ENCODE data around the gene DNASE1.
"Not testable (repeated sequence)": the region's sequence is repeated elsewhere in the genome, so short reads cannot be mapped to it uniquely, and the experiment has no call there.

DNASE1 gene, protein sequence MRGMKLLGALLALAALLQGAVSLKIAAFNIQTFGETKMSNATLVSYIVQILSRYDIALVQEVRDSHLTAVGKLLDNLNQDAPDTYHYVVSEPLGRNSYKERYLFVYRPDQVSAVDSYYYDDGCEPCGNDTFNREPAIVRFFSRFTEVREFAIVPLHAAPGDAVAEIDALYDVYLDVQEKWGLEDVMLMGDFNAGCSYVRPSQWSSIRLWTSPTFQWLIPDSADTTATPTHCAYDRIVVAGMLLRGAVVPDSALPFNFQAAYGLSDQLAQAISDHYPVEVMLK

DNA sequence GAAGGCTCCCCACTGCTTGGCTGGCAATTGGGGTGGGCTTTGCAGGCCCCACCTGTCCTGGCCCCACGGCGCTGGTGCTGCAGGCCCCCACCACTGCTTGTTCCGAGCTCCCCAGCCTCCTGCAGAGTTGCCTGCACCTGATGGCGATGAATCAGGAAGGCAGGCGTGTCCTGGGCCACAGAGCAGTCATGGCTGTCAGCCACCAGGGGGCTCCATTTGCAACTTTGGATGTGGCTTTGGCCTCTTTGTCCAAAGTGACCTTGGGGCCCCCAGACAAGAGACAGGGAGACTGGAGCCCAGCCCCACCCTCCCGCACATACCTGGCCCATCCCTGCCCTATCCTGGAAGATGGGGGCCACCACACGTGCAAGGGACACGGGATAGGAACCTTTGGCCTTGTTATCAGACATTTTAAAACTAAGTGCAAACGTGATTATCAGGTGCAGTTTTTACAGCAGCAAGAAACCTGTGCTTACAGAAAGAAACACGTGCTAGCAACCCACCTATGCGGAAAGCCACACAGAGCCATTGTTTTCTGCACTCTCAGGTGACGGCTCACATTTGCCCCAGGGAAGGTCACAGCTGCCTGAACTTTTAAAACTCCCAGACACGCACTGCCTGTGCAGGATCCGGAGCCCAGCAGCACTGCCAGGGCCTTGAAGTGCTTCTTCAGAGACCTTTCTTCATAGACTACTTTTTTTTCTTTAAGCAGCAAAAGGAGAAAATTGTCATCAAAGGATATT, at the start of gene DNASE1:
Gene DNASE1, plus strand, starts transcription at position 443 of the 743 bp plus-strand sequence. CDS start 683 bp downstream, outside the sequence.
- no peak for DNase-seq

- no peak for DNase-seq
Measured at GRCh38 chr16:3606441-3606840, 48.0 kb upstream of the DNASE1 start.

GRCh38 chr16:3607161-3607560, 47.3 kb upstream of the DNASE1 start:
- DNase-seq = no peak

GRCh38 chr16:3607634-3608033, 46.9 kb upstream of the DNASE1 start:
- DNase-seq = no peak

GRCh38 chr16:3608069-3608468, 46.4 kb upstream of the DNASE1 start:
- DNase-seq = no peak

DNA sequence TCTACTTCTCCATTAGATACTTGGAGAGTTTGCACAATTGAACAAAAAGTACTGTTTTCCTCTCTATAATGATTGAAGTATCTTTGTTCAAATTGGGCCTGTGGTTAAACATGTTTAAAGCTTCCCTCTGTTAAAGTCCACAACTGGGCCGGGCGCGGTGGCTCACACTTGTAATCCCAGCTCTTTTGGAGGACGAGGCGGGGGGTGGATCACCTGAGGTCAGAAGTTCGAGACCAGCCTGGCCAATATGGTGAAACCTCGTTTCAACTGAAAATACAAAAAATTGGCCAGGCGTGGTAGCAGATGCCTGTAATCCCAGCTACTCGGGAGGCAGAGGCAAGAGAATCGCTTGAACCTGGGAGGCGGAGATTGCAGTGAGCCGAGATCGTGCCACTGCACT, 45.5 kb upstream of the DNASE1 start:
- not testable (repeated sequence) for DNase-seq

DNA sequence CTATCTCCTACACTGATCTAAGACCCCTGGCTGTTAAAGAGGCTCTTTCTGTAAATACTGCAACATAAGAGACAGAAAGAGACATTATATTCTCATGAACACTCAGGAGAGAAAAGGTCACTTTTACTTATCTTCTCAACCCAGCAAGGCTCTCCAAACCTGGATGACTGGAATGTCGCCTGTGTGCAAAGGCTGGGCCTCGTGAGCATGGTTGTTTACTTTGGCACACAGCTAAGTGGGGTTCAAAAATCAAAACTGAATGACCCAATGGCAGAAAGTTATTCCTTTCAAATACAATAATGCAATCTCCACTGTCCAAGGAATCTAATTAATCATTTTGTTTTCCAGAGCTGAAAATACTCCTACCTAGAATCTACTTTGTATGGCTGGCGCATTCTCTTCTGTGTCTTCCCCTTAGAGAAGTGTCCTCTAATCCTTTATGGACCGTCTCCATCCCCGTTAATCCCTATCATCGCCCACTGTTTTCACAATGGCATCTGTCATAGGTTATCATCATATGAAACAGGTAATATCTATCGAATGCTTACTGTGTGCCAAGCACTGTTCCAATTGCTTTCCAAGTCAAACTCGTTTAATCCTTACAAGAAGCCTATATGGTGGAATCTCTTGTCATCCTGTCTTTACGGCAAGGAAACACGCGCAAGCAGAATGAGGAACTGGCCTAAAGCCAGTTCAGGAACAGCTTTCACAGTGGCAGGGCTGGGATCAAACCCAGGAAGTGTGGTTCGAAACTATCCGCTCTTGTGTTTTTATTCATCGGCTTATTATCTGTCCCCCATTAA, 44.4 kb upstream of the DNASE1 start:
- DNase-seq = no peak

- no peak for DNase-seq
Measured at GRCh38 chr16:3610698-3611145, 43.8 kb upstream of the DNASE1 start.

GRCh38 chr16:3611146-3611975, 43.1 kb upstream of the DNASE1 start, which contains the start of gene SLX4:
Gene SLX4, minus strand, starts transcription at chr16:3611606. Its CDS starts 2,642 bp downstream, at chr16:3608964.
- DNase-seq = no peak

DNA sequence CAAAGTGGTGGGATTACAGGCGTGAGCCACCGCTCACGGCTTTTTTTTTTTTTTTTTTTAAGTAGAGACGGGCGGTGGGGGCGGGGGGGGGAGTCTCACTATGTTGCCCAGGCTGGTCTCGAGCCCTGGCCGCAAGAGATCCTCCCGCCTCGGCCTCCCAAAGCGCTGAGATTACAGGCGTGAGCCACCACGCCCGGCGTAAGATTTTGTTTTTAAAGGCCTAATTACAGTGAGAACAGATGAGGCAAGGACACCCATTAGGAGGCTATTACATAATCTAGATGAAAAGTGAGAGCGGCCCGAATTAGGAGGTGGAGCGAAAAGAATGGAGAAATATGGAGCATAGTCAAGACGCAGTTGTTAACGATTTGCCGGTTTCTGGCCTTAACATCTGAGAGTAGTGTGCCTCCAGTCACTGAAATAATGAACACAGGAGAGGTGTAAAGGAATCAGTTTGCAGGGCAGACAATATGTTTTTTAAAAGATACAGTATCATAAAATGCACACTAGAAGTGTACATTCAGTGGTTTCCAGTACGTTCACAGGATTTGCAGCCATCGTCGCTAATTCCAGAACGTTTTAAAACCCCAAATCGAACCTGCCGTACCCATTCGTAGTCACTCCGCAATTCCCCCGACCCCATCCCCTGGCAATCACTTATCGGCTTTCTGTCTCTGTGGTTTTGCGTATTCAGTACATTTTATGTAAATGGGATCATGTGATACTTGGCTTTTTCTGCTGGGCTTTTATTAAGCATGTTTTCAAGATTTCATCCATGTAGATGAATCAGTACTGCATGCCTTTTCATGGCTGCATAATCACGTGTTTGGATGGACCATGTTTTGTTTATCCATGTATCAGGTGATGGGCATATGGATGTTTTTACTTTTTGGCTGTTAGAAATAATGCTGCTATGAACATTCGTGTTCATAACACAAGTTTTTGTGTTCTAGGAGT, 41.7 kb upstream of the DNASE1 start:
- DNase-seq = no peak

DNA sequence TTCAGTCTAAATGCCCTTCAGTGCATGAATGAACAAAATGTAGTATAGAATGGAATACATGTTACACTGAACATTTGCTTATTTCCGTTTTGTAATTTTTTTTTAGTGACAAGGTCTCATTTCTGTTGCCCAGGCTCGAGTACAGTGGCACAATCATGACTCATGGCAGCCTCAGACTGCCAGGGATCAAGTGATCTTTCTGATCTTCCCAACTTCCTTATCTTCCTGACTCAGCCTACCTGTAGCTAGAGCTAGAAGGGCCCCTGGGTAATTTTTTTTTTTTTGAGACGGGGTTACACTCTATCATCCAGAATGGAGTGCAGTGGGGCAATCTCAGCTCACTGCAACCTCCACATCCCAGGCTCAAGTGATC, 35.7 kb upstream of the DNASE1 start:
- no peak for DNase-seq

DNA sequence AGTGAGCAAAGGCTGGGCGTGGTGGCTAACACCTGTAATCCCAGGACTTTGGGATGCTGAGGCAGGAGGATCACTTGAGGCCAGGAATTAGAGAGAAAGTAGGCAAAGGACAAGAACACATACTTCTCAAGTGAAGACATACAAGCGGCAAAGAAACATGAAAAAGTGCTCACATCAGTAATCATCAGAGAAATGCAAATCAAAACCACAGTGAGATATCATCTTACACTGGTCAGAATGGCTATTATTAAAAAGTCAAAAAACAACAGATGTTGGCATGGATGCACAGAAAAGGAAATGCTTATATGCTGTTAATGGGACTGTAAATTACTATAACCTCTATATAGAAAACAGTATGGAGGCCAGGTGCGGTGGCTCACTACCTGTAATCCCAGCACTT, 30.8 kb upstream of the DNASE1 start:
- DNase-seq = no peak

DNA sequence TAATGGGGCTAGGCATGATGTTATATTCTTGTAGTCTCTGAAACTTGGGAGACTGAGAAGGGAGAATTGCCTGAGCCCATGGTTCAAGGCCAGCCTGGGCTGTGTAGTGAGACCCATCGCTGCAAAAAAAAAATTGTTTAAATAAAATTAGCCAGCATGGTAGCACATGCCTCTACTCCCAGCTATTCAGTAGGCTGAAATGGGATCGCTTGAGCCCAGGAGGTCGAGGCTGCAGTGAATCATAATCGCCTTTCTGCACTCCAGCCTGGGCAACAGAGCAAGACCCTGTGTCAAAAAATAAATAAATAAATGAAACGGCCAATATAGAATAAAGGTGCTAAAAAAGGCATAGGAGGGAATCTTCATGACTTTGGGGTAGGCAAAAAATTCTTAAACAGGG, 29.2 kb upstream of the DNASE1 start:
- no peak for DNase-seq

DNA sequence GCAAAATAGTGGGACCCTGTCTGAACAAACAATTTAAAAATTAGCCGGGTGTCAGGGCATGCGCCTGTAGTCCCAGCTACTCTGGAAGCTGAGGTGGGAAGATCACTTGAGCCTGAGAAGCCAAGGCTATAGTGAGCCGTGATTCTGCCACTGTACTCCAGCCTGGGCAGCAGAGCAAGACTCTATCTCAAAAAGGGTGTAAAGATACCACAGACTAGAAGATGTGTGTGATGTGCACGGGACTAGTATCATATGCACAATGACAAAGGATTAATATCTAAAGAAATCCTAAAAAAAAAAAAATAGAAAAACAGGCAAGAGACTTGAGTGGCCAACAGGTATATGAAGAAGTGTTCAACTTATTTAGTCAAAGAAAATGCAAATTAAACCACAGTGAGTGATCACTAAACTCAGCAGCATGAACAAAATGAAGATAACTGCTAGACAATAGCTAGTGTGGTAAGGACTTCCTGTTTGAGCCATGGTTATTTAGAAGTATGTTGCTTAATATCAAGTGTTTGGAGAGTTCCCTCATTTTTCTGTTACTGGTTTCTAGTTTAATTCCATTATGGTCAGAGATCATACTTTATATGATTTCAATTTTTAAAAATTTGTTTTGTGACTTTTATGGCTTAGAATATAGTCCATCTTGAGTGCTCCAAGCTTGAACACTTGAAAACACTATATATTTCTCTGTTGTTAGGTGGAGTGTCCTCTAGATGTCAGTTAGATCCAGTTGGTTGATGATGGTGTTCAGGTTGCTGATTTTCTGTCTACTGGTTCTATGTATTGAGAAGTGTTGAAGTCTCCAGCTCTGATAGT, 28.4 kb upstream of the DNASE1 start:
- no peak for DNase-seq

- no peak for DNase-seq
Measured at GRCh38 chr16:3637371-3637923, 17.0 kb upstream of the DNASE1 start.

- DNase-seq = no peak
Measured at GRCh38 chr16:3638916-3639644, 15.4 kb upstream of the DNASE1 start.

DNA sequence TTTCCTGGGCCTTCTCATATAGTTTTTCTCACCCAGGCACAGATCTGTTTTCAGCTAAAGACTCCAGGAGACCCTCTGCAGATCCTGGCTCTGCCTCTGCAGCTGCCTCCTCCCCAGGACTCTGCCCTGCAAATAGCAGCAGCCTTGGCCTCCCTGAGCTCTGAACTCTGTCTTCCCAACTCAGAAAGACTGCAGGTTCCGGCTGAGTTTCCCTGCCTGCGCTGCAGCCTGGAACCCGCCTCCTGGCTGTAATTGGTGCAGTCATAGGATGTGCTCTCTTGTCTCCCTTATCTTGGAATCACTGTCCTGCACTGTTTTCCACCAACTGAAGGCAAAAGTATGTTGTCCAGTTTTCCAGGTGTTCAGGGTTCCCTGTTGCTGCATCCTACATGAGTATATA, 14.3 kb upstream of the DNASE1 start:
- DNase-seq = no peak

DNA sequence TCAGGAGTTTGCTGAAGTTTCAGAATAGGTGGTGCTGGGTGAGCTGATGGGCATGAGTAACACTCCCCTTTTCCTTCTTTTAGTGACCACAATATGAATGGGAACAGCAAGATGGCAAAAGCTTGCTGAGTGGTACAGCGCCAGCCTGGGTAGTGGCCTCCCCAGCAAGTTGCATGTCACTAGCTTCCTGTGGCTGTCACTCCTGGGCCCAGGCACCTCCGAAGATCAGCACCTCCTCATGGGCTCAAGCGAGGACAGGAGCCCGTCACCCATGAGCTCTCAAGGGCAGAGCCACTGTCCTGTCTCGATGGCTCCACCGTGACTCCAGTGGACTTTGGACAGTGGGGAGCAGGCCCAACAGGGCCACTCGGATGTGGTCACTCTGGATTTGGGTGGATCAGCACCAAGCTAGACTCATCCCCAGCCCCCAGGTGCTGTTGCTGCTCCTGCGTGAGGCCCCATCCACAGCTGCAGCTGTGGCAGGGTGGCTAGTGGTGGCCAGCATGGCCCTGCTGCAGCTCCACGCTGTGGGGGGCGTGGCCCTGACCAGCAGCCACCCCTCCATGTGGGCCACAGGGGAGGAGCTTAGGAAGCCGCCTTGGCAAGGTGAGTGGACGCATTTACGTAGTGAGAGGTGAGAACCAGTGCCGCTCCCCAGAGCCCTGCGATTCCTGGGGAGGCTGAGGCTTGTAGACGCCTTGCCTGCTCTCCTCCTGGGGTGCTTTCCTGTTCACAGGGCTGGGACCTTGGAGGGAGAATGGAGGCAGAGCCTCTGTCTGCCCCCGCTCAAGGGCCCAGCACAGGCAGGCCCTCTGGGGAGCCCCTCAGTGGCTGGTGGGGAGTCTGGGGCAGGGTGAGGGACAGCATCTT, 13.6 kb upstream of the DNASE1 start:
- DNase-seq = no peak
